Panc1 (cell line): ENCODE results near the gene ARL6IP4. TPM values are rescaled to one million over a fixed set of nuclear protein-coding genes. Genes with fewer than 3 reads are reported as not detected.

Experiments used
- ATAC-seq: fragments of 200-7000 bp; cut with Tn5 transposase; 2 replicates; pipeline ENCODE4 v1.9.1; 2020; ENCODE audit warnings: mild to moderate bottlenecking, moderate library complexity
- BruUV-seq: library from RNA; stranded (reverse); fragments of 400-500 nt; replicated peaks from 2 replicates; lab custom pipeline; 2021; lab: Mats Ljungman, UMichigan
- CTCF ChIA-PET: fragments of 300-600 bp; sonication (Branson Sonifier 250); formaldehyde crosslinking; loops from one replicate; lab custom pipeline; 2022; ENCODE audit warnings: antibody characterized with exemption; lab: Charles Lee
- POLR2A ChIA-PET: fragments of 300-600 bp; sonication (Branson Sonifier 250); formaldehyde crosslinking; loops from one replicate; lab custom pipeline; 2022; ENCODE audit warnings: antibody characterized with exemption; lab: Charles Lee
- DNase-seq: peaks from one replicate; pipeline ENCODE4 v3.0.0-alpha.2; 2010; ENCODE audit warnings: low read depth, low spot score
- H3K27ac ChIP-seq: 2 replicates; pipeline ENCODE4 v1.5.1; 2011; ENCODE audit warnings: mild to moderate bottlenecking, low read length, inconsistent platforms
- H3K27me3 ChIP-seq: fragments of 200-500 bp; sonication (Bioruptor generic); 2 replicates; pipeline ENCODE4 v1.6.0; 2014; ENCODE audit warnings: low read length, inconsistent platforms; ENCODE audit not compliant: control insufficient read depth, insufficient read depth
- H3K36me3 ChIP-seq: fragments of 200-500 bp; sonication (Bioruptor generic); 2 replicates; pipeline ENCODE4 v1.5.1; 2014; ENCODE audit warnings: inconsistent platforms, mild to moderate bottlenecking, low read length, moderate library complexity; ENCODE audit not compliant: control insufficient read depth, insufficient read depth
- H3K4me1 ChIP-seq: 2 replicates; pipeline ENCODE4 v1.5.1; 2011; ENCODE audit warnings: inconsistent platforms, mild to moderate bottlenecking, low read length, moderate library complexity; ENCODE audit not compliant: control insufficient read depth, insufficient read depth
- H3K4me3 ChIP-seq, 2 experiments: 2 replicates each; pipeline ENCODE4 v1.5.1; 2011 to 2012; ENCODE audit warnings: low read depth in 2 of 2, low read length in 2 of 2, mild to moderate bottlenecking in 2 of 2, inconsistent platforms in 1 of 2, moderate library complexity in 1 of 2
- H3K9me3 ChIP-seq: fragments of 200-500 bp; sonication (Bioruptor generic); 2 replicates; pipeline ENCODE4 v1.5.1; 2014; ENCODE audit warnings: low read depth, mild to moderate bottlenecking, inconsistent platforms, low read length, moderate library complexity; ENCODE audit not compliant: control insufficient read depth, insufficient read depth
- CTCF ChIP-seq: fragments of 450-650 bp; IDR thresholded peaks from 2 replicates; pipeline ENCODE4 v1.5.1; 2017; ENCODE audit warnings: mild to moderate bottlenecking
- POLR2AphosphoS5 ChIP-seq: IDR thresholded peaks from 2 replicates; pipeline ENCODE4 v1.6.1; 2012; ENCODE audit warnings: mild to moderate bottlenecking, low read depth, low read length, moderate library complexity
- REST ChIP-seq, 2 experiments: IDR thresholded peaks; 2 replicates each; pipeline ENCODE4 v1.6.1; 2011 to 2012; ENCODE audit warnings: low read depth in 2 of 2, control low read depth in 1 of 2, low read length in 1 of 2, mild to moderate bottlenecking in 1 of 2, moderate library complexity in 1 of 2; ENCODE audit not compliant: insufficient read depth in 1 of 2
- SIN3A ChIP-seq: IDR thresholded peaks from 2 replicates; pipeline ENCODE4 v1.6.1; 2012; ENCODE audit warnings: low read depth, mild to moderate bottlenecking, low read length, moderate library complexity, borderline replicate concordance; ENCODE audit not compliant: insufficient read depth
- TCF7L2 ChIP-seq: IDR thresholded peaks from 2 replicates; pipeline ENCODE4 v1.6.1; 2011; ENCODE audit warnings: mild to moderate bottlenecking, low read depth, low read length, inconsistent platforms
- in situ Hi-C: cut with HindIII; loops from 2 replicates; pipeline ENCODE4 v1.10.0; 2016; ENCODE audit warnings: low sequenced_read_pairs, low pct_unique_long_range_greater_than_20kb
- intact Hi-C: fragments of 100-400 bp; cut with micrococcal nuclease; formaldehyde crosslinking; loops from one replicate; pipeline ENCODE4 v1.10.0; 2022; ENCODE audit not compliant: unreplicated experiment
- total RNA-seq: library from RNA; stranded (reverse); gene quantifications from one replicate; pipeline ENCODE4 v1.2.1, GENCODE V29; 2021; ENCODE audit not compliant: unreplicated experiment

ARL6IP4 gene
- total RNA-seq, 1 experiment from 2014 or later, result 184 TPM

- Histone ChIP-seq H3K27me3 (no peaks in the 10 kb centered on the region), H3K4me3 (no peak overlapping the region), H3K4me1 (peaks cover 7% of the 10 kb centered on the region), H3K27ac (no peak overlapping the region), H3K36me3 (no peaks in the 10 kb centered on the region), H3K9me3 (no peaks in the 10 kb centered on the region)
- DNase-seq (no peak), ATAC-seq (no peak)
- CTCF ChIA-PET, result no interaction called here
- in situ Hi-C loops (no loop called here), intact Hi-C loops (no loop called here)
- POLR2A ChIA-PET, result no interaction called here
- TF ChIP-seq SIN3A (no peak), TCF7L2 (no peak), POLR2AphosphoS5 (no peak), REST (IDR thresholded peaks at IDR 0.05; ENCODE audit: insufficient read depth in 1 of 2, low read depth in 2 of 2, low read length in 1 of 2) (no peak), CTCF (no peak)
- BruUV-seq, result no TSS peak
Measured at GRCh38 chr12:123029550-123029949, 49.1 kb downstream of the ARL6IP4 start.

- Histone ChIP-seq H3K27me3 (no peaks in the 10 kb centered on the region), H3K4me3 (no peak overlapping the region), H3K4me1 (no peaks in the 10 kb centered on the region), H3K36me3 (no peaks in the 10 kb centered on the region), H3K27ac (no peak overlapping the region), H3K9me3 (no peaks in the 10 kb centered on the region)
- ATAC-seq (no peak), DNase-seq (no peak)
- ChIA-PET POLR2A (no interaction called here), CTCF (no interaction called here)
- BruUV-seq, result no TSS peak
- TF ChIP-seq REST (IDR thresholded peaks at IDR 0.05; ENCODE audit: insufficient read depth in 1 of 2, low read depth in 2 of 2, low read length in 1 of 2) (no peak), TCF7L2 (no peak), SIN3A (no peak), POLR2AphosphoS5 (no peak), CTCF (no peak)
- in situ Hi-C loops (no loop called here), intact Hi-C loops (no loop called here)
Measured at GRCh38 chr12:123030686-123031085, 50.2 kb downstream of the ARL6IP4 start.
